Renal cortex interstitium (tissue), 15 donors: Measurements from ENCODE around the gene CCDC121. TPM values are rescaled to one million over a fixed set of nuclear protein-coding genes. Genes with fewer than 3 reads are reported as not detected.

Source experiments
- DNase-seq, 11 donors: peaks; one replicate each; pipeline ENCODE4 v3.0.0-alpha.2; 2013; ENCODE audit warnings: low read depth in 9 of 11, low spot score in 4 of 11; ENCODE audit errors: extremely low read depth in 1 of 11
- long read RNA-seq, 16 experiments: transcript quantifications; one replicate each; lab custom pipeline, GENCODE V29; 2026
- polyA plus RNA-seq, 3 donors: library from polyadenylated mRNA; unstranded; fragments of 120-200 nt; gene quantifications; one replicate each; pipeline ENCODE4 v1.2.1, GENCODE V29; 2013; ENCODE audit not compliant: insufficient read length in 3 of 3

The CCDC121 gene
- 10 to 100 TPM; 10.6 to 13.0 (median 12.9) TPM for polyA plus RNA-seq
- long read RNA-seq, donor 1, partial matches to known transcripts: 6 of 20 reads
- long read RNA-seq, donor 1, other reads (novel, unspliced or antisense): 12 of 20 reads
- long read RNA-seq, donor 2, transcript CCDC121-201 (2 exons, 2,342 nt): major isoform, 9 of 9 reads
- long read RNA-seq, donor 2, partial matches to known transcripts: 0 of 9 reads
- long read RNA-seq, donor 2, other reads (novel, unspliced or antisense): 0 of 9 reads
- long read RNA-seq, donor 3, transcript CCDC121-201 (2 exons, 2,342 nt): major isoform, 5 of 6 reads
- long read RNA-seq, donor 3, partial matches to known transcripts: 0 of 6 reads
- long read RNA-seq, donor 3, other reads (novel, unspliced or antisense): 0 of 6 reads
- long read RNA-seq, donor 4, partial matches to known transcripts: 0 of 2 reads
- long read RNA-seq, donor 4, other reads (novel, unspliced or antisense): 0 of 2 reads
- long read RNA-seq, donor 5: 0 reads
- long read RNA-seq, donor 6, partial matches to known transcripts: 0 of 3 reads
- long read RNA-seq, donor 6, other reads (novel, unspliced or antisense): 0 of 3 reads
- long read RNA-seq, donor 7, transcript CCDC121-201 (2 exons, 2,342 nt): major isoform, 7 of 7 reads
- long read RNA-seq, donor 7, partial matches to known transcripts: 0 of 7 reads
- long read RNA-seq, donor 7, other reads (novel, unspliced or antisense): 0 of 7 reads
- long read RNA-seq, donor 8, transcript CCDC121-201 (2 exons, 2,342 nt): major isoform, 9 of 11 reads
- long read RNA-seq, donor 8, partial matches to known transcripts: 0 of 11 reads
- long read RNA-seq, donor 8, other reads (novel, unspliced or antisense): 0 of 11 reads
- long read RNA-seq, donor 9, partial matches to known transcripts: 0 of 2 reads
- long read RNA-seq, donor 9, other reads (novel, unspliced or antisense): 0 of 2 reads
- long read RNA-seq, donor 10, partial matches to known transcripts: 0 of 2 reads
- long read RNA-seq, donor 10, other reads (novel, unspliced or antisense): 0 of 2 reads
- long read RNA-seq, donor 11, partial matches to known transcripts: 0 of 5 reads
- long read RNA-seq, donor 11, other reads (novel, unspliced or antisense): 0 of 5 reads
- long read RNA-seq, donor 12: 0 reads
- long read RNA-seq, donor 13, transcript CCDC121-201 (2 exons, 2,342 nt): major isoform, 5 of 18 reads
- long read RNA-seq, donor 13, partial matches to known transcripts: 9 of 18 reads
- long read RNA-seq, donor 13, other reads (novel, unspliced or antisense): 0 of 18 reads
- long read RNA-seq, donor 14, partial matches to known transcripts: 0 of 6 reads
- long read RNA-seq, donor 14, other reads (novel, unspliced or antisense): 0 of 6 reads
- long read RNA-seq, donor 15, partial matches to known transcripts: 0 of 5 reads
- long read RNA-seq, donor 15, other reads (novel, unspliced or antisense): 0 of 5 reads
- long read RNA-seq, donor 16, transcript CCDC121-201 (2 exons, 2,342 nt): major isoform, 5 of 7 reads
- long read RNA-seq, donor 16, partial matches to known transcripts: 0 of 7 reads
- long read RNA-seq, donor 16, other reads (novel, unspliced or antisense): 0 of 7 reads

- peak; percentile 50 to 80 (median 73) for DNase-seq
These were observed at the start of gene CCDC121, which contains the start of gene GPN1 for GRCh38 chr2:27628767-27629709. TSS of gene CCDC121 (minus strand) at chr2:27629012. CDS start at chr2:27627799, 1,213 bp downstream. TSS of gene GPN1 (plus strand) at chr2:27629050. CDS start at chr2:27629059, 9 bp downstream.

- DNase-seq: no peak
These were observed 44.1 kb upstream of the CCDC121 start for GRCh38 chr2:27672723-27673486.

GRCh38 chr2:27671235-27671634 is 42.4 kb upstream of the CCDC121 start:
- no peak for DNase-seq

GRCh38 chr2:27667446-27667845 is 38.6 kb upstream of the CCDC121 start:
- no peak for DNase-seq

GRCh38 chr2:27664622-27665363 is 36.0 kb upstream of the CCDC121 start:
- DNase-seq: no peak

- peak in 2 of 11 donors; percentile 1 to 2 for DNase-seq
These were observed 35.4 kb upstream of the CCDC121 start for GRCh38 chr2:27664154-27664574.

GRCh38 chr2:27663285-27664153 is 34.7 kb upstream of the CCDC121 start, which contains the start of the genes SLC4A1AP and SUPT7L:
TSS of gene SLC4A1AP (plus strand) at chr2:27663889. CDS start at chr2:27663915, 26 bp downstream.
TSS of gene SUPT7L (minus strand) at chr2:27663614. CDS start at chr2:27662192, 1,422 bp downstream.
- peak; percentile 65 to 91 (median 77) for DNase-seq

- DNase-seq: no peak
These were observed 32.6 kb upstream of the CCDC121 start for GRCh38 chr2:27661371-27661770.

GRCh38 chr2:27655155-27655951 is 26.5 kb upstream of the CCDC121 start:
- DNase-seq: no peak

GRCh38 chr2:27653397-27653796 is 24.6 kb upstream of the CCDC121 start:
- DNase-seq: no peak

- DNase-seq: no peak
These were observed 24.0 kb upstream of the CCDC121 start for GRCh38 chr2:27652790-27653189.

GRCh38 chr2:27652341-27652740 is 23.5 kb upstream of the CCDC121 start:
- DNase-seq: no peak

- no peak for DNase-seq
These were observed 22.2 kb upstream of the CCDC121 start for GRCh38 chr2:27651056-27651455.

- DNase-seq: no peak
These were observed 18.9 kb upstream of the CCDC121 start for GRCh38 chr2:27647737-27648136.
